Renal cortical epithelial cell (primary cell): Measurements from ENCODE around the gene CLPTM1. TPM values are rescaled to one million over a fixed set of nuclear protein-coding genes. Genes with fewer than 3 reads are reported as not detected.
A peak's percentile ranks its signal among the peaks of the same experiment; 100 is the strongest.
"Not testable (repeated sequence)": the region's sequence is repeated elsewhere in the genome, so short reads cannot be mapped to it uniquely, and the experiment has no call there.

Experiments used
- DNase-seq: peaks from one replicate; pipeline ENCODE4 v3.0.0-alpha.2; 2011; ENCODE audit warnings: low read depth
- total RNA-seq: library from RNA; depleted of rRNA; stranded (reverse); fragments of >200 nt; gene quantifications from 2 replicates; pipeline ENCODE4 v1.2.3, GENCODE V29; 2014

Gene CLPTM1
- total RNA-seq: 18.4 and 77.4 TPM in 2 replicates

- DNase-seq: peak; percentile 89
These were observed at the start of gene CLPTM1 for GRCh38 chr19:44954649-44955504. TSS of gene CLPTM1 (plus strand) at chr19:44955380. CDS start at chr19:44955396, 16 bp downstream.

GRCh38 chr19:44905437-44906160 lies 49.6 kb upstream of the CLPTM1 start, which contains the start of gene APOE:
TSS of gene APOE (plus strand) at chr19:44905796. CDS start at chr19:44906625, 829 bp downstream.
- no peak for DNase-seq

- no peak for DNase-seq
These were observed 47.6 kb upstream of the CLPTM1 start for GRCh38 chr19:44907613-44908012.

GRCh38 chr19:44908074-44908835 lies 46.9 kb upstream of the CLPTM1 start:
- no peak for DNase-seq

GRCh38 chr19:44908836-44909261 lies 46.3 kb upstream of the CLPTM1 start:
- DNase-seq: no peak

- DNase-seq: no peak
These were observed 45.4 kb upstream of the CLPTM1 start for GRCh38 chr19:44909775-44910174.

GRCh38 chr19:44911896-44912295 lies 43.3 kb upstream of the CLPTM1 start:
- not testable (repeated sequence) for DNase-seq

GRCh38 chr19:44912854-44913253 lies 42.3 kb upstream of the CLPTM1 start:
- DNase-seq: peak; percentile 13

GRCh38 chr19:44913512-44914432 lies 41.4 kb upstream of the CLPTM1 start:
- not testable (repeated sequence) for DNase-seq

- peak; percentile 70 for DNase-seq
These were observed 40.6 kb upstream of the CLPTM1 start, which contains the start of gene APOC1 for GRCh38 chr19:44914433-44915206. TSS of gene APOC1 (plus strand) at chr19:44914608. CDS start at chr19:44914892, 284 bp downstream.

- no peak for DNase-seq
These were observed 30.9 kb upstream of the CLPTM1 start for GRCh38 chr19:44924243-44924725.

GRCh38 chr19:44925114-44925891 lies 29.9 kb upstream of the CLPTM1 start:
- peak; percentile 65 for DNase-seq

- not testable (repeated sequence) for DNase-seq
These were observed 28.7 kb upstream of the CLPTM1 start for GRCh38 chr19:44926245-44927077.

GRCh38 chr19:44927746-44928145 lies 27.4 kb upstream of the CLPTM1 start:
- DNase-seq: peak; percentile 57

GRCh38 chr19:44930088-44930487 lies 25.1 kb upstream of the CLPTM1 start:
- DNase-seq: no peak

GRCh38 chr19:44931541-44931940 lies 23.6 kb upstream of the CLPTM1 start:
- DNase-seq: no peak

- no peak for DNase-seq
These were observed 15.5 kb upstream of the CLPTM1 start for GRCh38 chr19:44939668-44940067.

GRCh38 chr19:44942067-44942571 lies 13.1 kb upstream of the CLPTM1 start, which contains the start of gene APOC4:
TSS of gene APOC4 (plus strand) at chr19:44942237. CDS start at chr19:44942278, 41 bp downstream.
- no peak for DNase-seq
